GOT3 (cell line): ENCODE results near the gene MAPK6.
"Not testable (repeated sequence)": the region's sequence is repeated elsewhere in the genome, so short reads cannot be mapped to it uniquely, and the experiment has no call there.

Experiments used
- DNase-seq: peaks from one replicate; lab custom pipeline; 2025; ENCODE audit warnings: mixed read lengths; lab: John Stamatoyannopoulos, UW

The MAPK6 gene

DNA sequence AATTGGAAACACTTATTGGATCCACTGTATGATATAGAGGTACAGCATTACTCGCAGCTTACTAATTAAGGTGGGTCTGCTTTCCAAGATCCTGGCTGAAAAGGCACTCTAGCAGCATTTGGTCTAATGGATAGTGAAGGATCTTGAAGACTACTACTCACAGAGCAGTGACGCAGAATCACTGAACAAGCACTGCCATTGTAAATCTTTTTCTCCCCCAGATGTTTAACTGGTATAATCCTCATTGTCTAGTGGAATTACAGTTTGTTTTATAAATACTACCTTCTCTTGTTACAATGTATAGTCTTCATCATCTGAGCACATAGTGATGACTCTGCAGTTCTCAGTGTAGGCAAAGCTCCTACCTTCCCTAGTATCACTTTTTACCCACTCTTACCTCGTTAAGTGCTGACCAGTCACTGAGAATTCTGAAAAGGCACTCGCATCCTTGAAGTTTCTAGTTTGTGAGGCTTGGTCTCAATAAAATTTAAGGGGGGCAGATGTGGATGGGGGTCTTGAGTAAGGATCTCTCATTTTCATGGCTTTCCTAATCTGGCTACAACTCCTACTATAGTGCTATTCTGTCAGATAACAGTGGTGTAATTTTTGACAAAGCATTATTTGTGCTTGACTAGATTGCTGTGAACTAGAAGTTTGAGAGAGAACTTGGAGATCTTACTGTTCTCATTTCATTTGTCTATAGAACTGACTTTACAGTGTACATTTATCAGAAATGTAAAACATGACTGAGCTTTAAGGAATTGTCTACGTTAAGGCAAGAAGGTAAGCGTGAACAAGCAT, 23.2 kb downstream of the MAPK6 start:
- no peak for DNase-seq

GRCh38 chr15:52045795-52046298, 26.8 kb downstream of the MAPK6 start:
- not testable (repeated sequence) for DNase-seq

- DNase-seq = not testable (repeated sequence)
These were observed 27.5 kb downstream of the MAPK6 start for GRCh38 chr15:52046552-52046951.

GRCh38 chr15:52050416-52050815, 31.4 kb downstream of the MAPK6 start:
- no peak for DNase-seq

- no peak for DNase-seq
These were observed 33.3 kb downstream of the MAPK6 start for GRCh38 chr15:52052066-52052935.

- DNase-seq = no peak
These were observed 35.4 kb downstream of the MAPK6 start for GRCh38 chr15:52054381-52054780.

DNA sequence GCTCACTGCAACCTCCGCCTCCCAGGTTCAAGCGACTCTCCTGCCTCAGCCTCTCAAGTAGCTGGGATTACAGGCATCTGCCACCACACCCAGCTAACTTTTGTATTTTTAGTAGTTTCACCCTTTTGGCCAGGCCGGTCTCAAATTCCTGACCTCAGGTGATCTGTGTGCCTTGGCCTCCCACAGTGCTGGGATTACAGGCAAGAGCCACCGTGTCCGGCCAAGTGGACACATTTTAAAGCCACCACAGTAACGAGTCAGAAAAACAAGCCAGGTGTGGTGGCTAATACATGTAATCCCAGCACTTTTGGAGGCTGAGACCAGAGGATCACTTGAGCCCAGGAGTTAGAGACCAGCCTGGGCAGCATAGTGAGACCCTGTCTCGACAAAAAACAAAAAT, 35.8 kb downstream of the MAPK6 start:
- not testable (repeated sequence) for DNase-seq

DNA sequence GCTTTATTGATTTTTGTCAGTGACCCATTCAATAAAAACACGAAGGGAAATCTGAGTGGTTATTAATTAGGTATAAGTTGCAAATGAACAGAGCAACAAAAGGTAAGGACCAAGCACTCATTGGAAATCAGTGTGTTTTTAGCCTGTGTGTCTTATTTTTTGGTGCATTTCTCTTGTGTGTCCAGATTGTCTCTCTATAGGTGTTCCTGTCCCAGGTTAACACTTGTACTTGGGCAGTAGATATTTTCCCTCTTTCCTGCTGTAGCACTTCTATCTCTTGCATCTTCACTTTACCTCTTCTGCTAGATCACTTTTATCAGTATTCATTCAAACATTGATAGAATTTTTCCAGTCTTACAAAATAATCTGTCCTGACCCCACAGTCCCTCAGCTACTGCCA, 37.0 kb downstream of the MAPK6 start:
- no peak for DNase-seq

DNA sequence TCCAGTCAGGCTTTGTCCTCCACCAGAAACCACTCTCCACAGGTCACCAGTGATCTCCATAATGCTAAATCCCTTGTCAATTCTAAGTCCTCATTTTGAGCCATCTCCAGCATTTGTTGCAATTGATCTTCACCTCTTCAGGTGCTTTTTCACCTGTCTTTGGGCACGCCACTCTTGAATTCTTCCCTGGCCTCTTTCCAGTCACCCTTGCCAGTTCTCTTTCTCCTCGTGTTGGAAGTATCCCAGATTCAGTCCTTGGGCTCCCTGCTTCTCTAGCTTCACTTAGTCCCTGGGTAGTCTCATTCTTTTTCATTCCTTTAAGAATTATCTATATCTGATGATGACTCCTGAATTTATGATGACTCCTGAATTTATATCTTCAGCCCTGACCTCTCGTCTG, 37.5 kb downstream of the MAPK6 start:
- DNase-seq = no peak

DNA sequence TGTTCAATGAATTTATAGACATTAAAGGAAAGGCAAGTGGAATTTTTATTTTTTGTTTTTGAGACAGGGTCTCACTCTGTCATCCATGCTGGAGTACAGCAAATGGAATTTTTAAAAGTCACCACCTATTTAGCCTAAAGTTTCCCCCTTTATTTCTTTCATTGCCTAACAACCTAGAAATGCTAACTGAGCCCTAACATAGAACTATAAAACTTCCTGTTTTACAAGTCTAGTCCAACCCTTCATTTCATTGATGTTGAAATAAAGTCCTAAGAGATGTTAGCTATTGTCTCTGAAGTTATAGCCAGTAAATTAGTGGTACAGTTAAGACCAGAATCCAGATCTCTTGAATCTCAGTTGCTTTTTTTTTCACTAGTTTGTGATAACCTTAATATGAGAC, 39.0 kb downstream of the MAPK6 start:
- DNase-seq = no peak

GRCh38 chr15:52060501-52060900, 41.5 kb downstream of the MAPK6 start:
- no peak for DNase-seq

DNA sequence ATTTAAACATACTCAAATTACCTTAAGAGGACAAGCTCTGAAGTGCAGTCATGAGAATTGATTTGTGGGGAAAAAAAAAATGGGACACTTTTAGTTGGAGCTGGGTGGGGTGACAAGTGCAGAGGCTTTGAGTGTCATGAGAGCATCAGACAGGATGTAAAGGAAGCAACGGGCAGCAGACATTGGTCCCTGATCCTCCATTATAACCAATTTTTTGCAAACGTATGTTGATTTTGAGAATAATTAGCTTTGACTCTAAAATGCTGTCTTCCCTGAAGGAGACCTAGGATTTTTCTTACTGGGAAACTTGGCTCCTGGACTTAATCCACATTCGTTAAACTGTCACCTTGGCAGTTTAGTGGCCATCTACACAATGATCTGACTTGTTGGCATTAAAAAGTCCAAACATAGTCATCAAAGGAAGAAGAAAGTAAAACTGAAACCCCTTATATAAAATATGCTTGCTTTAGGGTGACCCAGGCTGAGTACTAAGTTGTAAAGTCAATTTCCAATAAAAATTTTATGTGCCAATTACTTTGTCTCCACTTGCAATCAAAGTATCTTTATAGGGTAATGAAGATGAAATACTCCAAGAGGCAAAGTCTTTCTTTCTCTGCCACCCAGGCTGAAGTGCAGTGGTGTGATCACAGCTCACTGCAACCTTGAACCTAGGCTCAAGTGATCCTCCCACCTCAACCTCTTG, 48.0 kb downstream of the MAPK6 start:
- DNase-seq = no peak

DNA sequence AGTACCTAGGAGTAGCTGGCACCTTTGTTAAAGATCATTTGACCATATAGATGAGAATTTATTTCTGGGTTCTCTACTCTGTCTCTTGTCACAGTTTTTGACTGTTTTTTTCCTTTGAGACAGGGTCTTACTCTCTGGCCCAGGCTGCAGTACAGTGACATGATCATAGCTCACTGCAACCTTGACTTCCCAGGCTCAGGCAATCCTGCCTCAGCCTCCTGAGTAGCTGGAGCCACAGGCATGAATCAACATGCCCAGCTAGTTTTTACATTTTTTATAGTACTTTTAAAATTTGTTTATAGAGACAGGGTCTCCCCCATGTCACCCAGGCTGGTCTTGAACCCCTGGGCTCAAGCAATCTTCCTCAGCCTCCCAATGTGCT, 48.5 kb downstream of the MAPK6 start:
- DNase-seq = no peak

DNA sequence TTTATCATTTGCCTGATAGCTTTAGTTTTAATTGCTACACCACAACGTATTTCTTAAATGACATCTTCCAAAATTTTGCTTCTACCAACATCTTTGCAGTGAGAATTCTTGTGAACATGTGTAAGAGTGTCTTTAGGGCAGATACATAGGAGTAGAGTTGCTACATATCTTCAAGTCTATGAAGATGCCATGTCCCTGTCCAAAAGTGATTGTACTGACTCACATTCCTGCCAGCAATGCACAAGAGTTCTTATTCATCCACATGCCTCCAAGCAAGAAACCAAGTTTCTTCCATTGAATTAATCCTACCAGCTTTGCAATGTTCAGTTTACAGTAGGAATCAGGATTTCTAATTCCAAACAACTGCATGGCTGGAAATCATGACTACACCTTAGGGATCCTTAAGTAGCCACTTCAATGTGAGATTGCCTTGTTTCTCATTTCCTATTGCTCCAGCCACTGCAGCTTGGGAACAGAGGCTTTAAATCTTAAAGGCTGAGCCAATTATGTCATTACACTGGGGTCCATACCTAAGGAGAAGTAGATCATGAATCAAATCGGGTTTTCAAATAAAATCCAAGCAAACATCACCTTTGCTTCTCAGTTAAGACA, 49.1 kb downstream of the MAPK6 start:
- no peak for DNase-seq

- no peak for DNase-seq
These were observed 50.5 kb downstream of the MAPK6 start for GRCh38 chr15:52069559-52069958.

- DNase-seq = no peak
These were observed 52.6 kb downstream of the MAPK6 start for GRCh38 chr15:52071570-52071969.

GRCh38 chr15:52076889-52077781, 58.1 kb downstream of the MAPK6 start:
- DNase-seq = no peak

DNA sequence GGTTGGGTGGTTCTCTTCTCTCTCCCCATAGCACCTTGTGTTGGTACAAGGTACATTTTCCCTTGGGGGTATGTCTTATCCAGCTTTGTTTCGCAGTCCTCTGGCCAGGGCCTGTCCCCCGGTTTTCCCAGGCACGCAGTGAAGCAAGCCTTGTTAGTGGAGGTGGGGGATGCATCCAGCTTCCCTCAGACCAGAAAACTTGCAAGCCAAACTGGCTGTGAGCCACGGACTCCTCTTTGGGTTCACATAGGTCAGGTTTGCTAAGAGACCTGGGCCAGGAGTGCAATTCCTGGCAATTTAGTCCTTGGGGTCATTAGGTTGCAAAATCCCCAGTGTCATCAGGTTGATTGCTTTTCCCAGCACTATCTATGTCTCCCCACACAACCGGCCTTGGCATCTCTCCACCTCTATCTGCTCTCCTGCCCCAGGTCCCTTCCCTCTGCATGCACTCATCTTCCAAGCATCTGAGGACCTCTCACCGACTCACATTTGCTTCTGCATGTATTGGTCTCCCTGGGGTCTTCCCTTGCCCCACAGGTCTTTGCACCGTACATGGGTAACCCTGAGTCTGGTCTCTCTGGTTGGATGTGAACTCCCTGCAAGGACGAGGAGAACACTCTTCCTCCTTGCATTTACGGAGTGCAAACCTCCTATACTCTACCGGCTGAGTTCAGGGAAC, 59.3 kb downstream of the MAPK6 start:
- DNase-seq = no peak

DNA sequence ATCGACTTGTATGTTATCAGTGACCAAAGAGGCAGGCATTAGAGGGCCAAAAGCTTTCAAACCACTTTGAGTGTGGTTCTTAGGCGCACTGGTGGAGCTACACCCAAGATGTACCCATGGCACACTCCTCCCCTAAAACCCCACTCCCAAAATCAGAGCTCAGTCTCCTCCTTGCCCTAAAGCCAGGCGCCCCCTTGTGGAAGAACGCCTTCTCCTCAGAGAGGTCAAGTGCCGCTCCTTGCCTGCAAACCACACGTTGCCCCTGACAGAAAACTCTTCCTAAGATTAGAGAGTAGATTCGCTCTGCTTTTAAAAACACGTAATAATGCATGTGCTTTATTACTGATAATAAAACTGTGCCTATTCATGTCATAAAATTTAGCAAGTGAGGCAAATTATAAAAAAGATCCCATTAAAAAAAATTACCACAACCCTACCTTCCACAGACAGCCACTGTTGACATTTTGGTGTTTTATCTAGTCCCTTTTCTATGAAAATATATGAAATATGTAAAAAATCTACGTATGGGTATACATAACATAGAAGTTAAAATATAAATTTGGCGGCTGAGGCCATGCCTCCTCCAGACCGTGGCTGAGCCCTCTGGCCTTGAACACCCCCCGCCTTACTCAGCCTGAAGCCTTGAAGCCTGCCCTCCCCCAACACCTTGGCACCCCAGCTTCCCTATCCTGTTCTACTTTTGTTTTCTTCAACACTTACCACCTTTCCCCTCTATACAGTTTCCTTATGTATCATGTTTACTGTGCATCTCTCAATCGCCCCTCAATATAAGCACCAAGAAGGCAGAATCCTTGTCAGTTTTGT, 60.1 kb downstream of the MAPK6 start:
- no peak for DNase-seq
